OCI-LY1 (cell line): Measurements from ENCODE around the gene FRAS1.

ENCODE experiments used
- H2AFZ ChIP-seq: fragments of 200-600 bp; sonication (generic), shearing (Covaris generic); 2 replicates; pipeline ENCODE4 v1.6.0; 2014; ENCODE audit warnings: antibody characterized with exemption, mild to moderate bottlenecking, low read length
- H3F3A ChIP-seq: fragments of 200-600 bp; sonication (generic), shearing (Covaris generic); 2 replicates; pipeline ENCODE4 v1.6.0; 2014; ENCODE audit warnings: mild to moderate bottlenecking, antibody characterized with exemption, low read length, moderate library complexity; ENCODE audit not compliant: insufficient read depth
- H3K27ac ChIP-seq: fragments of 200-600 bp; sonication (generic); 2 replicates; pipeline ENCODE4 v1.5.1; 2014; ENCODE audit warnings: low read length, mixed run types, mild to moderate bottlenecking, low read depth; ENCODE audit not compliant: poor library complexity, severe bottlenecking
- H3K27me3 ChIP-seq: fragments of 200-600 bp; sonication (generic); 2 replicates; pipeline ENCODE4 v1.6.0; 2014; ENCODE audit warnings: antibody characterized with exemption, mild to moderate bottlenecking, low read length, moderate library complexity; ENCODE audit not compliant: insufficient read depth
- H3K36me3 ChIP-seq: fragments of 200-600 bp; sonication (generic); 2 replicates; pipeline ENCODE4 v1.6.1; 2014; ENCODE audit warnings: mild to moderate bottlenecking, antibody characterized with exemption, low read length, moderate library complexity, mixed read lengths; ENCODE audit not compliant: insufficient read depth
- H3K4me1 ChIP-seq: fragments of 200-600 bp; sonication (generic); 2 replicates; pipeline ENCODE4 v1.5.1; 2014; ENCODE audit warnings: mild to moderate bottlenecking, low read length, moderate library complexity; ENCODE audit not compliant: insufficient read depth, severe bottlenecking
- H3K4me2 ChIP-seq: fragments of 200-600 bp; sonication (generic), shearing (Covaris generic); 2 replicates; pipeline ENCODE4 v1.6.1; 2014; ENCODE audit warnings: low read length
- H3K4me3 ChIP-seq: fragments of 200-600 bp; sonication (generic); 2 replicates; pipeline ENCODE4 v1.5.1; 2014; ENCODE audit warnings: low read length, low read depth, mild to moderate bottlenecking, mixed read lengths; ENCODE audit not compliant: poor library complexity, severe bottlenecking
- H3K79me2 ChIP-seq: fragments of 200-600 bp; shearing (Covaris generic); 2 replicates; pipeline ENCODE4 v1.6.1; 2016; ENCODE audit warnings: mixed run types, low read length, mixed read lengths; ENCODE audit not compliant: insufficient read depth
- H3K9ac ChIP-seq: fragments of 200-600 bp; sonication (generic), shearing (Covaris generic); 2 replicates; pipeline ENCODE4 v1.6.1; 2014; ENCODE audit warnings: mild to moderate bottlenecking, low read length, mixed read lengths
- H3K9me2 ChIP-seq: fragments of 200-600 bp; sonication (generic), shearing (Covaris generic); 2 replicates; pipeline ENCODE4 v1.6.1; 2014; ENCODE audit warnings: low read depth, mild to moderate bottlenecking, low read length, mixed read lengths
- H3K9me3 ChIP-seq: fragments of 200-600 bp; shearing (Covaris generic); 2 replicates; pipeline ENCODE4 v1.6.1; 2014; ENCODE audit warnings: low read length, mixed read lengths
- H4K20me1 ChIP-seq: fragments of 200-600 bp; sonication (generic), shearing (Covaris generic); 2 replicates; pipeline ENCODE4 v1.6.0; 2016; ENCODE audit warnings: mild to moderate bottlenecking, low read length; ENCODE audit not compliant: insufficient read depth
- CTCF ChIP-seq: fragments of 200-600 bp; sonication (generic), shearing (Covaris generic); IDR thresholded peaks from 2 replicates; pipeline ENCODE4 v1.5.1; 2017; ENCODE audit warnings: mild to moderate bottlenecking, antibody characterized with exemption, low read length, moderate library complexity, mixed read lengths
- EZH2 ChIP-seq: fragments of 200-600 bp; sonication (generic), shearing (Covaris generic); IDR thresholded peaks from 2 replicates; pipeline ENCODE4 v1.8.0; 2017; ENCODE audit warnings: borderline replicate concordance, mixed run types, mild to moderate bottlenecking, antibody characterized with exemption, low read length, moderate library complexity, mixed read lengths

FRAS1 gene

GRCh38 chr4:78527555-78527954 lies 470.4 kb downstream of the FRAS1 start:
- no peaks in the 10 kb centered on the region for H3K4me1 ChIP-seq
- no peak overlapping the region for H3K4me2 ChIP-seq
- no peak overlapping the region for H3K27ac ChIP-seq
- no peak overlapping the region for H2AFZ ChIP-seq
- TF ChIP-seq CTCF: no peak
- no peak for TF ChIP-seq EZH2
- no peaks in the 10 kb centered on the region for H3K9me3 ChIP-seq
- H3K27me3 ChIP-seq: no peaks in the 10 kb centered on the region
- H3F3A ChIP-seq: no peaks in the 10 kb centered on the region
- no peaks in the 10 kb centered on the region for H3K9me2 ChIP-seq
- H4K20me1 ChIP-seq: no peaks in the 10 kb centered on the region
- H3K9ac ChIP-seq: no peak overlapping the region
- H3K4me3 ChIP-seq: no peak overlapping the region
- H3K79me2 ChIP-seq: no peaks in the 10 kb centered on the region
- no peaks in the 10 kb centered on the region for H3K36me3 ChIP-seq

GRCh38 chr4:78528327-78528726 lies 471.2 kb downstream of the FRAS1 start:
- Histone ChIP-seq H3K27ac (no peak overlapping the region), H3K9me2 (no peaks in the 10 kb centered on the region)

GRCh38 chr4:78529569-78530209 lies 472.6 kb downstream of the FRAS1 start:
- TF ChIP-seq CTCF (no peak), EZH2 (no peak)
- Histone ChIP-seq H3K4me1 (no peaks in the 10 kb centered on the region), H3K4me3 (no peak overlapping the region), H3K4me2 (no peak overlapping the region), H2AFZ (no peak overlapping the region), H3F3A (no peaks in the 10 kb centered on the region), H3K79me2 (no peaks in the 10 kb centered on the region), H3K9me2 (no peaks in the 10 kb centered on the region), H3K9ac (no peak overlapping the region), H3K9me3 (no peaks in the 10 kb centered on the region), H3K27me3 (no peaks in the 10 kb centered on the region), H4K20me1 (no peaks in the 10 kb centered on the region), H3K36me3 (no peaks in the 10 kb centered on the region), H3K27ac (no peak overlapping the region)

More at GRCh38 chr4:78528327-78528726, 471.2 kb downstream of the FRAS1 start:
- Histone ChIP-seq H4K20me1 (no peaks in the 10 kb centered on the region), H2AFZ (no peak overlapping the region), H3K4me2 (no peak overlapping the region), H3K27me3 (no peaks in the 10 kb centered on the region), H3K9me3 (no peaks in the 10 kb centered on the region), H3K9ac (no peak overlapping the region), H3K4me3 (no peak overlapping the region), H3K36me3 (no peaks in the 10 kb centered on the region), H3F3A (no peaks in the 10 kb centered on the region), H3K4me1 (no peaks in the 10 kb centered on the region), H3K79me2 (no peaks in the 10 kb centered on the region)
- TF ChIP-seq EZH2: no peak
- no peak for TF ChIP-seq CTCF
